OCI-LY7 (cell line): ENCODE results near the gene SCT.

ENCODE experiments used
- CTCF ChIP-seq: fragments of 200-600 bp; sonication (generic); conservative IDR thresholded peaks from 2 replicates; pipeline ENCODE4 v1.5.1; 2014; ENCODE audit warnings: mild to moderate bottlenecking, antibody characterized with exemption, low read length, moderate library complexity, mixed read lengths
- EZH2phosphoT487 ChIP-seq: fragments of 200-600 bp; sonication (generic); IDR thresholded peaks from 2 replicates; pipeline ENCODE4 v1.6.1; 2018; ENCODE audit warnings: low read depth, borderline replicate concordance, mild to moderate bottlenecking, mixed run types, antibody characterized with exemption, low read length, moderate library complexity, mixed read lengths

- TF ChIP-seq CTCF (no peak), EZH2phosphoT487 (no peak)
Observed at GRCh38 chr11:665704-666281, 38.8 kb upstream of the SCT start.
